Epithelial cell of prostate (primary cell): ENCODE measurements around the gene PXDN.
"Not testable (repeated sequence)": the region's sequence is repeated elsewhere in the genome, so short reads cannot be mapped to it uniquely, and the experiment has no call there.

Source experiments
- DNase-seq: peaks from one replicate; pipeline ENCODE4 v3.0.0-alpha.2; 2011; ENCODE audit warnings: low read depth, low spot score
- H3K27ac ChIP-seq: fragments of 450-650 bp; 2 replicates; pipeline ENCODE4 v1.5.1; 2017; ENCODE audit warnings: mild to moderate bottlenecking

Gene PXDN

GRCh38 chr2:1690056-1690775 is 54.1 kb downstream of the PXDN start:
- no peak overlapping the region for H3K27ac ChIP-seq
- no peak for DNase-seq

- DNase-seq = no peak
- H3K27ac ChIP-seq = no peak overlapping the region
Observed at GRCh38 chr2:1688859-1689258, 55.5 kb downstream of the PXDN start.

GRCh38 chr2:1688161-1688560 is 56.2 kb downstream of the PXDN start:
- H3K27ac ChIP-seq = no peak overlapping the region
- no peak for DNase-seq

- no peak for DNase-seq
Observed at GRCh38 chr2:1687254-1687653, 57.1 kb downstream of the PXDN start.

GRCh38 chr2:1686784-1687105 is 57.6 kb downstream of the PXDN start:
- H3K27ac ChIP-seq = no peak overlapping the region
- no peak for DNase-seq

More at GRCh38 chr2:1687254-1687653, 57.1 kb downstream of the PXDN start:
- no peak overlapping the region for H3K27ac ChIP-seq

- H3K27ac ChIP-seq = no peak overlapping the region
- DNase-seq = no peak
Observed at GRCh38 chr2:1685957-1686783, 58.1 kb downstream of the PXDN start.

GRCh38 chr2:1685078-1685956 is 59.0 kb downstream of the PXDN start:
- H3K27ac ChIP-seq = no peak overlapping the region
- no peak for DNase-seq

- no peak overlapping the region for H3K27ac ChIP-seq
- no peak for DNase-seq
Observed at GRCh38 chr2:1683297-1683696, 61.0 kb downstream of the PXDN start.

GRCh38 chr2:1682181-1682440 is 62.2 kb downstream of the PXDN start:
- no peak overlapping the region for H3K27ac ChIP-seq
- DNase-seq = no peak

- H3K27ac ChIP-seq = no peak overlapping the region
- no peak for DNase-seq
Observed at GRCh38 chr2:1681323-1682180, 62.8 kb downstream of the PXDN start.

- no peak for DNase-seq
- H3K27ac ChIP-seq = no peak overlapping the region
Observed at GRCh38 chr2:1681017-1681318, 63.3 kb downstream of the PXDN start.

GRCh38 chr2:1680222-1681016 is 63.9 kb downstream of the PXDN start:
- DNase-seq = no peak

GRCh38 chr2:1679488-1680039 is 64.8 kb downstream of the PXDN start:
- DNase-seq, H3K27ac ChIP-seq: not testable (repeated sequence)

More at GRCh38 chr2:1680222-1681016, 63.9 kb downstream of the PXDN start:
- no peak overlapping the region for H3K27ac ChIP-seq

- DNase-seq, H3K27ac ChIP-seq: not testable (repeated sequence)
Observed at GRCh38 chr2:1679065-1679464, 65.2 kb downstream of the PXDN start.

- H3K27ac ChIP-seq = no peak overlapping the region
- no peak for DNase-seq
Observed at GRCh38 chr2:1678609-1679008, 65.7 kb downstream of the PXDN start.

GRCh38 chr2:1677821-1678165 is 66.5 kb downstream of the PXDN start:
- no peak overlapping the region for H3K27ac ChIP-seq
- no peak for DNase-seq

- DNase-seq = no peak
- H3K27ac ChIP-seq = no peak overlapping the region
Observed at GRCh38 chr2:1676913-1677820, 67.1 kb downstream of the PXDN start.
